SK-N-SH treated with all-trans-retinoic acid at 6 μM for 48 hours (cell line): ENCODE data around the gene MSLN.

Experiments used
- ATAC-seq: fragments of 200-7000 bp; cut with Tn5 transposase; 3 replicates; pipeline ENCODE4 v1.9.1; 2020; ENCODE audit warnings: mild to moderate bottlenecking, moderate library complexity
- ARNTL ChIP-seq: fragments of 450-650 bp; formaldehyde crosslinking; IDR thresholded peaks from 2 replicates; pipeline ENCODE4 v1.5.0; 2020; ENCODE audit warnings: low read depth, mild to moderate bottlenecking, moderate library complexity, borderline replicate concordance
- BACH2 ChIP-seq: fragments of 250-450 bp; sonication (Bioruptor Pico); IDR thresholded peaks from 2 replicates; pipeline ENCODE4 v1.9.0; 2021; ENCODE audit warnings: mild to moderate bottlenecking, borderline replicate concordance
- CSDC2 ChIP-seq: fragments of 250-450 bp; sonication (Bioruptor Pico); IDR thresholded peaks from 2 replicates; pipeline ENCODE4 v1.5.0; 2020; ENCODE audit warnings: mild to moderate bottlenecking, moderate library complexity
- GLIS3 ChIP-seq: fragments of 250-450 bp; sonication (Bioruptor Pico); IDR thresholded peaks from 2 replicates; pipeline ENCODE4 v1.5.0; 2020; ENCODE audit warnings: mild to moderate bottlenecking, moderate library complexity
- ISL1 ChIP-seq: fragments of 250-450 bp; sonication (Bioruptor Pico); IDR thresholded peaks from 2 replicates; pipeline ENCODE4 v2.1.2; 2022; ENCODE audit warnings: mild to moderate bottlenecking, moderate library complexity
- OSR1 ChIP-seq: fragments of 250-450 bp; sonication (Bioruptor Pico); IDR thresholded peaks from 2 replicates; pipeline ENCODE4 v1.8.0; 2022; ENCODE audit warnings: moderate library complexity, mild to moderate bottlenecking, inconsistent platforms
- RARB ChIP-seq: fragments of 250-450 bp; sonication (Bioruptor Pico); IDR thresholded peaks from 2 replicates; pipeline ENCODE4 v1.8.0; 2021; ENCODE audit warnings: mild to moderate bottlenecking, moderate library complexity
- SNAI2 ChIP-seq: fragments of 250-450 bp; sonication (Bioruptor Pico); IDR thresholded peaks from 2 replicates; pipeline ENCODE4 v1.5.0; 2020; ENCODE audit warnings: mild to moderate bottlenecking, moderate library complexity
- TOX ChIP-seq: fragments of 250-450 bp; sonication (Bioruptor Pico); IDR thresholded peaks from 2 replicates; pipeline ENCODE4 v1.8.0; 2021; ENCODE audit warnings: mild to moderate bottlenecking, moderate library complexity, borderline replicate concordance
- ZC3H10 ChIP-seq: fragments of 250-450 bp; sonication (Bioruptor Pico); IDR thresholded peaks from 2 replicates; pipeline ENCODE4 v1.5.1; 2021; ENCODE audit warnings: mild to moderate bottlenecking, moderate library complexity
- ZFP3 ChIP-seq: fragments of 250-450 bp; sonication (Bioruptor Pico); IDR thresholded peaks from 2 replicates; pipeline ENCODE4 v1.5.0; 2020; ENCODE audit warnings: mild to moderate bottlenecking, moderate library complexity
- ZFP30 ChIP-seq: fragments of 450-650 bp; formaldehyde crosslinking; IDR thresholded peaks from 2 replicates; pipeline ENCODE4 v1.5.0; 2022; ENCODE audit warnings: mild to moderate bottlenecking, moderate library complexity
- ZNF565 ChIP-seq: fragments of 450-650 bp; formaldehyde crosslinking; conservative IDR thresholded peaks from 2 replicates; pipeline ENCODE4 v1.5.0; 2020; ENCODE audit warnings: low read depth, mild to moderate bottlenecking, moderate library complexity
- ZNF70 ChIP-seq: fragments of 450-650 bp; formaldehyde crosslinking; IDR thresholded peaks from 2 replicates; pipeline ENCODE4 v1.5.0; 2020; ENCODE audit warnings: mild to moderate bottlenecking, moderate library complexity
- ZNF8 ChIP-seq: fragments of 450-650 bp; formaldehyde crosslinking; IDR thresholded peaks from 2 replicates; pipeline ENCODE4 v1.5.0; 2020; ENCODE audit warnings: mild to moderate bottlenecking, moderate library complexity
- TF ChIP-seq, protein P1 (sequence below): fragments of 250-450 bp; sonication (Bioruptor Pico); IDR thresholded peaks from 2 replicates; pipeline ENCODE4 v1.8.0; 2020; ENCODE audit warnings: mild to moderate bottlenecking, moderate library complexity, borderline replicate concordance
- TF ChIP-seq, protein P2 (sequence below): fragments of 250-450 bp; sonication (Bioruptor Pico); IDR thresholded peaks from 2 replicates; pipeline ENCODE4 v1.5.0; 2020; ENCODE audit warnings: mild to moderate bottlenecking, moderate library complexity
- TF ChIP-seq, protein P3 (sequence below): fragments of 250-450 bp; sonication (Bioruptor Pico); IDR thresholded peaks from 2 replicates; pipeline ENCODE4 v1.8.0; 2021; ENCODE audit warnings: low read depth, mild to moderate bottlenecking, moderate library complexity, borderline replicate concordance
- TF ChIP-seq, protein P4 (sequence below): fragments of 250-450 bp; sonication (Bioruptor Pico); IDR thresholded peaks from 2 replicates; pipeline ENCODE4 v1.5.1; 2020; ENCODE audit warnings: low read depth, mild to moderate bottlenecking, moderate library complexity

MSLN gene

DNA sequence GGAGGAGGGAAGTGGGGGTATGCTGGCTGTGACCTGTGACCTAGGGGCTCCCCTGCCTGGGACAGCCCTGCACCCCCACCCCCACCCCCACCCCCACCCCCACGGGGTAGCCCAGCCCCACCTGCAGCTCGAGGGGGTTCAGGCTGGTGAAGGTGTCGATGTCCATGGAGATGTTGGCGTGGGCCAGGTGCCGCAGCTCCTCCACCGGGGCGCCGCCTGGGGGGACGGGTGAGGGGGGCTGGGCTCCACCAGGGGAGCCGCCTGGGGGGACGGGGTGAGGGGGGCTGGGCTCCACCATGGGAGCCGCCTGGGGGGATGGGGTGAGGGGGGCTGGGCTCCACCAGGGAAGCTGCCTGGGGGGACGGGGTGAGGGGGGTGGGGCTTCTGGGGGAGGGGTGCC, 9.9 kb downstream of the MSLN start:
- TF ChIP-seq, protein P1, sequence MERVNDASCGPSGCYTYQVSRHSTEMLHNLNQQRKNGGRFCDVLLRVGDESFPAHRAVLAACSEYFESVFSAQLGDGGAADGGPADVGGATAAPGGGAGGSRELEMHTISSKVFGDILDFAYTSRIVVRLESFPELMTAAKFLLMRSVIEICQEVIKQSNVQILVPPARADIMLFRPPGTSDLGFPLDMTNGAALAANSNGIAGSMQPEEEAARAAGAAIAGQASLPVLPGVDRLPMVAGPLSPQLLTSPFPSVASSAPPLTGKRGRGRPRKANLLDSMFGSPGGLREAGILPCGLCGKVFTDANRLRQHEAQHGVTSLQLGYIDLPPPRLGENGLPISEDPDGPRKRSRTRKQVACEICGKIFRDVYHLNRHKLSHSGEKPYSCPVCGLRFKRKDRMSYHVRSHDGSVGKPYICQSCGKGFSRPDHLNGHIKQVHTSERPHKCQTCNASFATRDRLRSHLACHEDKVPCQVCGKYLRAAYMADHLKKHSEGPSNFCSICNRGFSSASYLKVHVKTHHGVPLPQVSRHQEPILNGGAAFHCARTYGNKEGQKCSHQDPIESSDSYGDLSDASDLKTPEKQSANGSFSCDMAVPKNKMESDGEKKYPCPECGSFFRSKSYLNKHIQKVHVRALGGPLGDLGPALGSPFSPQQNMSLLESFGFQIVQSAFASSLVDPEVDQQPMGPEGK (CRISPR knock-in tag): no peak
- no peak for TF ChIP-seq ZNF70 (CRISPR knock-in tag)
- TF ChIP-seq ZNF565 (CRISPR knock-in tag): no peak
- TF ChIP-seq, protein P2, sequence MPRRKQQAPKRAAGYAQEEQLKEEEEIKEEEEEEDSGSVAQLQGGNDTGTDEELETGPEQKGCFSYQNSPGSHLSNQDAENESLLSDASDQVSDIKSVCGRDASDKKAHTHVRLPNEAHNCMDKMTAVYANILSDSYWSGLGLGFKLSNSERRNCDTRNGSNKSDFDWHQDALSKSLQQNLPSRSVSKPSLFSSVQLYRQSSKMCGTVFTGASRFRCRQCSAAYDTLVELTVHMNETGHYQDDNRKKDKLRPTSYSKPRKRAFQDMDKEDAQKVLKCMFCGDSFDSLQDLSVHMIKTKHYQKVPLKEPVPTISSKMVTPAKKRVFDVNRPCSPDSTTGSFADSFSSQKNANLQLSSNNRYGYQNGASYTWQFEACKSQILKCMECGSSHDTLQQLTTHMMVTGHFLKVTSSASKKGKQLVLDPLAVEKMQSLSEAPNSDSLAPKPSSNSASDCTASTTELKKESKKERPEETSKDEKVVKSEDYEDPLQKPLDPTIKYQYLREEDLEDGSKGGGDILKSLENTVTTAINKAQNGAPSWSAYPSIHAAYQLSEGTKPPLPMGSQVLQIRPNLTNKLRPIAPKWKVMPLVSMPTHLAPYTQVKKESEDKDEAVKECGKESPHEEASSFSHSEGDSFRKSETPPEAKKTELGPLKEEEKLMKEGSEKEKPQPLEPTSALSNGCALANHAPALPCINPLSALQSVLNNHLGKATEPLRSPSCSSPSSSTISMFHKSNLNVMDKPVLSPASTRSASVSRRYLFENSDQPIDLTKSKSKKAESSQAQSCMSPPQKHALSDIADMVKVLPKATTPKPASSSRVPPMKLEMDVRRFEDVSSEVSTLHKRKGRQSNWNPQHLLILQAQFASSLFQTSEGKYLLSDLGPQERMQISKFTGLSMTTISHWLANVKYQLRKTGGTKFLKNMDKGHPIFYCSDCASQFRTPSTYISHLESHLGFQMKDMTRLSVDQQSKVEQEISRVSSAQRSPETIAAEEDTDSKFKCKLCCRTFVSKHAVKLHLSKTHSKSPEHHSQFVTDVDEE (CRISPR knock-in tag): no peak
- no peak for TF ChIP-seq ZFP30 (CRISPR knock-in tag)
- no peak for TF ChIP-seq GLIS3
- TF ChIP-seq ISL1: no peak
- no peak for TF ChIP-seq ARNTL (CRISPR knock-in tag)
- TF ChIP-seq, protein P3, sequence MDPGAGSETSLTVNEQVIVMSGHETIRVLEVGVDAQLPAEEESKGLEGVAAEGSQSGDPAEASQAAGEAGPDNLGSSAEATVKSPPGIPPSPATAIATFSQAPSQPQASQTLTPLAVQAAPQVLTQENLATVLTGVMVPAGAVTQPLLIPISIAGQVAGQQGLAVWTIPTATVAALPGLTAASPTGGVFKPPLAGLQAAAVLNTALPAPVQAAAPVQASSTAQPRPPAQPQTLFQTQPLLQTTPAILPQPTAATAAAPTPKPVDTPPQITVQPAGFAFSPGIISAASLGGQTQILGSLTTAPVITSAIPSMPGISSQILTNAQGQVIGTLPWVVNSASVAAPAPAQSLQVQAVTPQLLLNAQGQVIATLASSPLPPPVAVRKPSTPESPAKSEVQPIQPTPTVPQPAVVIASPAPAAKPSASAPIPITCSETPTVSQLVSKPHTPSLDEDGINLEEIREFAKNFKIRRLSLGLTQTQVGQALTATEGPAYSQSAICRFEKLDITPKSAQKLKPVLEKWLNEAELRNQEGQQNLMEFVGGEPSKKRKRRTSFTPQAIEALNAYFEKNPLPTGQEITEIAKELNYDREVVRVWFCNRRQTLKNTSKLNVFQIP: no peak
- TF ChIP-seq CSDC2: no peak
- TF ChIP-seq BACH2 (CRISPR knock-in tag): no peak
- TF ChIP-seq, protein P4, sequence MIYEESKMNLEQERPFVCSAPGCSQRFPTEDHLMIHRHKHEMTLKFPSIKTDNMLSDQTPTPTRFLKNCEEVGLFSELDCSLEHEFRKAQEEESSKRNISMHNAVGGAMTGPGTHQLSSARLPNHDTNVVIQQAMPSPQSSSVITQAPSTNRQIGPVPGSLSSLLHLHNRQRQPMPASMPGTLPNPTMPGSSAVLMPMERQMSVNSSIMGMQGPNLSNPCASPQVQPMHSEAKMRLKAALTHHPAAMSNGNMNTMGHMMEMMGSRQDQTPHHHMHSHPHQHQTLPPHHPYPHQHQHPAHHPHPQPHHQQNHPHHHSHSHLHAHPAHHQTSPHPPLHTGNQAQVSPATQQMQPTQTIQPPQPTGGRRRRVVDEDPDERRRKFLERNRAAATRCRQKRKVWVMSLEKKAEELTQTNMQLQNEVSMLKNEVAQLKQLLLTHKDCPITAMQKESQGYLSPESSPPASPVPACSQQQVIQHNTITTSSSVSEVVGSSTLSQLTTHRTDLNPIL: no peak
- no peak for TF ChIP-seq RARB
- TF ChIP-seq OSR1 (CRISPR knock-in tag): no peak
- TF ChIP-seq ZC3H10 (CRISPR knock-in tag): no peak
- no peak for TF ChIP-seq ZNF8 (CRISPR knock-in tag)
- ATAC-seq: no peak

DNA sequence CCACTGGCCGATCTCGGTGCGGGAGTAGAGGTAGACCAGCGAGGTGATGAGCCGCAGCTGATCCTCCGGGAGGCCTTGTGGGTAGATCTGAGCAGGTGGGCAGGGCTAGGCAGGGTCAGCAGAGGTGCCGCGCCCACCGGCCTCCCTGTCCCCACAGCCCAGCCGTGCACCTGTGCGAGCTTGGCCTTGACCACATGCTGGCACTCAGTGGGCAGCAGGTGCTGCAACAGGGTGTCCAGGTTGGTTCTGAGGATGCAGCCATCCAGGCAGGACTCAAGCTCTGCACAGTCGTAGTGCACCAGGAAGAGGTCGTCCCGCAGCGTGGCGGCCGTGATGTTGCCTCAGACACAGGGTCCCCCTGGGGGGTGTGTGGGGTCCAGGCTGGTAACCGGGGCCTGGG, 12.4 kb downstream of the MSLN start:
- ATAC-seq: no peak
- no peak for TF ChIP-seq TOX (CRISPR knock-in tag)
- no peak for TF ChIP-seq ZC3H10 (CRISPR knock-in tag)
- TF ChIP-seq, protein P2 (CRISPR knock-in tag): no peak
- no peak for TF ChIP-seq ZNF70 (CRISPR knock-in tag)
- TF ChIP-seq BACH2 (CRISPR knock-in tag): no peak
- no peak for TF ChIP-seq OSR1 (CRISPR knock-in tag)
- TF ChIP-seq ZFP30 (CRISPR knock-in tag): no peak
- TF ChIP-seq SNAI2 (CRISPR knock-in tag): no peak
- no peak for TF ChIP-seq ZFP3 (CRISPR knock-in tag)
